ENCODE results near the gene SUN2. TPM values are rescaled to one million over a fixed set of nuclear protein-coding genes. Genes with fewer than 3 reads are reported as not detected.

SUN2 gene
- total and polyA plus RNA-seq, 2 donors (not counting 1 experiment from before 2014, with no cell fraction given), result 224 to 305 TPM

GRCh38 chr22:38742176-38742942 lies 13.4 kb downstream of the SUN2 start:
- WGBS (ENCODE audit: insufficient coverage), result 97% methylated on average over 24 of the region's 25 CpGs
- H3K4me1 Mint-ChIP-seq, result peaks cover 1% of the 10 kb centered on the region
- ChIA-PET CTCF (interaction anchor here (0.9 to 1.5 kb wide), 4 partner anchors 9 to 24 kb away, joined by 3 to 7 read pairs (median 4); no protein-coding TSS in a partner anchor), POLR2A (interaction anchor here (0.7 to 1.7 kb wide), 4 partner anchors 9 to 28 kb away, joined by 3 to 4 read pairs (median 4); no protein-coding TSS in a partner anchor)
- no peaks in the 10 kb centered on the region for H3K9me3 ChIP-seq (ENCODE audit: control extremely low read depth in 1 of 3, control insufficient read depth in 2 of 3, insufficient read depth in 1 of 3, low read length in 2 of 3)
- H3K27me3 Mint-ChIP-seq, result no peaks in the 10 kb centered on the region
- no peak overlapping the region for H2AFZ ChIP-seq (ENCODE audit: insufficient read depth, low read depth, low read length, poor library complexity, severe bottlenecking)
- intact Hi-C loops (cut with micrococcal nuclease), result no loop called here
- DNase-seq (no peak), ATAC-seq (ENCODE audit: low read depth) (no peak)
- no peak overlapping the region for H3K4me3 Mint-ChIP-seq
- no peak overlapping the region for H3K9ac ChIP-seq (ENCODE audit: low read length)
- H4K20me1 ChIP-seq (ENCODE audit: control insufficient read depth, insufficient read depth, low read length, poor library complexity, severe bottlenecking), result peaks cover 94% of the 10 kb centered on the region
- H3K27me3 ChIP-seq (replicated peaks in 1 of 4; ENCODE audit: control extremely low read depth in 1 of 4, control insufficient read depth in 3 of 4, insufficient read depth in 4 of 4, low read length in 3 of 4), result no peaks in the 10 kb centered on the region
- peaks cover 5 to 98% of the 10 kb centered on the region in 2 experiments for H3K36me3 ChIP-seq (replicated peaks in 1 of 2; ENCODE audit: control extremely low read depth in 1 of 2, control insufficient read depth in 1 of 2, extremely low read depth in 1 of 2, insufficient read depth in 2 of 2, low read length in 1 of 2)
- H3K9me3 Mint-ChIP-seq (ENCODE audit: insufficient read depth), result no peaks in the 10 kb centered on the region
- H3K4me2 ChIP-seq (replicated peaks; ENCODE audit: low read depth, low read length, poor library complexity, severe bottlenecking), result no peak overlapping the region
- peaks cover 41% of the 10 kb centered on the region for H3K79me2 ChIP-seq (ENCODE audit: control insufficient read depth, insufficient read depth, low read length)
- H3K27ac Mint-ChIP-seq, result peak overlapping the region; percentile 50
- H3K4me1 ChIP-seq (ENCODE audit: control insufficient read depth in 2 of 2, insufficient read depth in 2 of 2, low read length in 2 of 2), result peaks cover 0 to 2% of the 10 kb centered on the region in 2 donors
- no peak overlapping the region for H3K4me3 ChIP-seq (ENCODE audit: control extremely low read depth in 1 of 5, extremely low read depth in 1 of 5, insufficient read depth in 1 of 5, low read depth in 2 of 5, low read length in 4 of 5)
- TF ChIP-seq EZH2 (IDR thresholded peaks at IDR 0.05; ENCODE audit: borderline replicate concordance, insufficient read depth, low read depth, low read length, poor library complexity, severe bottlenecking), result no peak
- no peak overlapping the region for H3K27ac ChIP-seq (ENCODE audit: low read length in 2 of 2)

GRCh38 chr22:38741576-38741975 lies 14.2 kb downstream of the SUN2 start:
- Histone ChIP-seq H3K4me1 (ENCODE audit: control insufficient read depth in 2 of 2, insufficient read depth in 2 of 2, low read length in 2 of 2) (peaks cover 0 to 2% of the 10 kb centered on the region in 2 donors), H2AFZ (ENCODE audit: insufficient read depth, low read depth, low read length, poor library complexity, severe bottlenecking) (no peak overlapping the region), H3K27ac (ENCODE audit: low read length in 2 of 2) (no peak overlapping the region), H3K4me2 (replicated peaks; ENCODE audit: low read depth, low read length, poor library complexity, severe bottlenecking) (no peak overlapping the region), H3K79me2 (ENCODE audit: control insufficient read depth, insufficient read depth, low read length) (peaks cover 39% of the 10 kb centered on the region), H3K9ac (ENCODE audit: low read length) (no peak overlapping the region), H3K36me3 (replicated peaks in 1 of 2; ENCODE audit: control extremely low read depth in 1 of 2, control insufficient read depth in 1 of 2, extremely low read depth in 1 of 2, insufficient read depth in 2 of 2, low read length in 1 of 2) (peaks cover 7 to 99% of the 10 kb centered on the region in 2 experiments), H3K4me3 (ENCODE audit: control extremely low read depth in 1 of 5, extremely low read depth in 1 of 5, insufficient read depth in 1 of 5, low read depth in 2 of 5, low read length in 4 of 5) (no peak overlapping the region), H4K20me1 (ENCODE audit: control insufficient read depth, insufficient read depth, low read length, poor library complexity, severe bottlenecking) (peaks cover 100% of the 10 kb centered on the region), H3K27me3 (replicated peaks in 1 of 4; ENCODE audit: control extremely low read depth in 1 of 4, control insufficient read depth in 3 of 4, insufficient read depth in 4 of 4, low read length in 3 of 4) (no peaks in the 10 kb centered on the region), H3K9me3 (ENCODE audit: control extremely low read depth in 1 of 3, control insufficient read depth in 2 of 3, insufficient read depth in 1 of 3, low read length in 2 of 3) (no peaks in the 10 kb centered on the region)
- intact Hi-C loops (cut with micrococcal nuclease), result no loop called here
- peaks cover 5% of the 10 kb centered on the region for H3K4me1 Mint-ChIP-seq
- H3K27me3 Mint-ChIP-seq, result no peaks in the 10 kb centered on the region
- TF ChIP-seq EZH2 (IDR thresholded peaks at IDR 0.05; ENCODE audit: borderline replicate concordance, insufficient read depth, low read depth, low read length, poor library complexity, severe bottlenecking) (no peak), CTCF (IDR thresholded peaks at IDR 0.05) (no peak)
- CTCF ChIA-PET, result interaction anchor here (1.3 to 1.5 kb wide), 2 partner anchors 9 to 10 kb away, joined by 4 to 7 read pairs; no protein-coding TSS in a partner anchor
- POLR2A ChIA-PET, result no interaction called here
- WGBS (ENCODE audit: insufficient coverage), result 94% methylated on average over 8 of the region's 10 CpGs
- DNase-seq, result no peak
- no peaks in the 10 kb centered on the region for H3K9me3 Mint-ChIP-seq (ENCODE audit: insufficient read depth)
- ATAC-seq (ENCODE audit: low read depth), result no peak
- no peak overlapping the region for H3K4me3 Mint-ChIP-seq
- peak overlapping the region; percentile 26 for H3K27ac Mint-ChIP-seq

All from B cell (primary cell).